CD4-positive, alpha-beta T cell treated with Interleukin-17A for 4 hours (primary cell): ENCODE data around the gene TNNI2.
"Not testable (repeated sequence)": the region's sequence is repeated elsewhere in the genome, so short reads cannot be mapped to it uniquely, and the experiment has no call there.

Source experiments
- DNase-seq: peaks from one replicate; pipeline ENCODE4 v3.0.0-alpha.2; 2020; ENCODE audit warnings: mixed read lengths

Gene TNNI2

DNA sequence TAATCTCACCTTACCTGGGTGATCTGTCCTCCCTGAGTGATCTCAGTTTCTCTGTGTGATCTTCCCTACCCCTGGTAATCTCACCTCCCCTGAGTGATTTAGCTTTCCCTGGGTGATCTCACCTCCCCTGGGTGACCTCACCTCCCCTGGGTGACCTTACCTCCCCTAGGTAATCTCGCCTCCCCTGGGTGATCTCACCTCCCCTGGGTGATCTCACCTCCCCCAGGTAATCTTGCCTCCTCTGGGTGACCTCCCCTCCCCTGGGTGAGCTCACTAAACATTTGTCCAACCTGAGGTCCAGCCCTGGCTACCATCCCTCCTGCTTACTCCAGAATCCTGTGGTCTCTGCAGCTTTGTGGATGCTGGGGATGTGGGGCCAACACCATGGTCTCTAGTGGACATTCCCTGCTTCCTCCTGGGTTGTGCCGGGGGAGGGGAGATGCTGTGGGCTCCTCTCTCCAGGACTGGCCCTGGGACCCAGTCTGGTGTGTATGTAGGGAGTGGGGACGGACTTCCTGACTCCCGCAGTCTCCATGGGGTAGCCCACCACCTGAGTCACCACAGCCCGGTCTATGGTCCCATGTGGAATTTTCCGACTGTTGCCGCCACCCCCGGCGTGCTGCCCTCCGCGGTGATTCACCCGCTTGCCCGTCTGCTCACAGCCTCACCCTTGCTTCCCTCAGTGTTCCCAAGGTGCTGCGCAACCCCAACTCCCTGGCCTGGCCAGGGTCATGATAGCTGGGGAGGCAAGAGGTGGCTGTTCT, 24.0 kb downstream of the TNNI2 start:
- no peak for DNase-seq

DNA sequence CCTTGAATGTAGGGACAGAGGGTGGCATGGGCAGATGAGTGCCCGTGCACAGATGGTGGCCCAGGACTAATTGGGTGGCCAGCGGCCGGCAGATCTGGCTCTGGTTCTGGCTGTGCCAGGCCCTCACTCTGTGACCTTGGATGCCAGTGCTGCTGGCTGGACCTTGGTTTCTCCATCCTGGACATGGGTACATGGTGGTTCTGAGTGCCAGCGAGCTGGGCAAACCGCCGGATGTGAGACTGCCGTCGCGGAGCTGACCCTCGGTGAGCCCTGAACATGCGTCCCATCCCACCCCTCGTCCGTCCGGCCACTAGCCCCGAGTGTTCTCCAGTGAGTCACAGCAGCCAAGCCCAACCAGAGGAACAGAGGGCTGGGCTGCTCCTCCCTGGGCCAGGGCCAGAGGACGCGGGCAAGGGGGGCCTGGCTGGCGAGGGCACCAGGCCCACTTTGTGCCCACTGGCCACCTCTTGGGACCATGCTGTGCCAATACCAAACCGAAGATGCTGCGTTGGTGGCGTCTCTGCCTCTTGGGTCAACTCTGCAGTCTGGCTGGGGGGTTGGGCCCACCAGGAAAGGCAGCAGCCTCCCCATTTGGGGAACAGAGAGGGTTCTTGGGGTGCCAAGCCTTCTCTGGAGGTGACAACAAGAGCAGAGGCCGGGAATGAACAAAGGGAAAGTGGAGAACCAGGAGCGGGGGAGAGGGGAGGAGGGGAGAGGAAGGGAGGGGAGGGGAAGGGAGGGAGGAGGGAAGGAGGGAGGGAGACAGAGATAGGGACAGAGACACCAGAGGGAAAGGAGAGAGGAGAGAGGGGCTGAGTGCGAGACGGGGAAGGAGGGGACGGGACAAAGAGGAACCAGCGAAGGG, 24.8 kb downstream of the TNNI2 start:
- no peak for DNase-seq

DNA sequence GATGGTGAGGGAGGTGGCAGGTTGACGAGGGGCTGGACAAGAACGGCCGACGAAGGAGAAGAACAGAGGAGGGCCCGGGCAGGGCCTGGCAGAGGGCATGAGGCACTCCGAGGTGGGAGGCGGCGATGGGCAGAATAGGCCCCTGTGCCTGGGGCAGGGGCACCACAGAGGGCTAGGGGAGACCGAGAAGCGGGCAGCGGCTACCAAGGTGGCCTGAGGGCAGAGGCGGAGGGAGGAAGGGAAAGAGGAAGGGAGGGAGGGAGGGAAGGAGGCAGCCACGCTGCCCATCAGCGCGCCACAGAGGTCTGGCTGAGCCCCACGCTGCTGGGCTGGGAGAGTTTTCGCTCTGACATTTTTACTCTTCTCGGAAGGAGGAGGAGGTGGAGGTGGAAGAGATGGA, 25.4 kb downstream of the TNNI2 start:
- no peak for DNase-seq

DNA sequence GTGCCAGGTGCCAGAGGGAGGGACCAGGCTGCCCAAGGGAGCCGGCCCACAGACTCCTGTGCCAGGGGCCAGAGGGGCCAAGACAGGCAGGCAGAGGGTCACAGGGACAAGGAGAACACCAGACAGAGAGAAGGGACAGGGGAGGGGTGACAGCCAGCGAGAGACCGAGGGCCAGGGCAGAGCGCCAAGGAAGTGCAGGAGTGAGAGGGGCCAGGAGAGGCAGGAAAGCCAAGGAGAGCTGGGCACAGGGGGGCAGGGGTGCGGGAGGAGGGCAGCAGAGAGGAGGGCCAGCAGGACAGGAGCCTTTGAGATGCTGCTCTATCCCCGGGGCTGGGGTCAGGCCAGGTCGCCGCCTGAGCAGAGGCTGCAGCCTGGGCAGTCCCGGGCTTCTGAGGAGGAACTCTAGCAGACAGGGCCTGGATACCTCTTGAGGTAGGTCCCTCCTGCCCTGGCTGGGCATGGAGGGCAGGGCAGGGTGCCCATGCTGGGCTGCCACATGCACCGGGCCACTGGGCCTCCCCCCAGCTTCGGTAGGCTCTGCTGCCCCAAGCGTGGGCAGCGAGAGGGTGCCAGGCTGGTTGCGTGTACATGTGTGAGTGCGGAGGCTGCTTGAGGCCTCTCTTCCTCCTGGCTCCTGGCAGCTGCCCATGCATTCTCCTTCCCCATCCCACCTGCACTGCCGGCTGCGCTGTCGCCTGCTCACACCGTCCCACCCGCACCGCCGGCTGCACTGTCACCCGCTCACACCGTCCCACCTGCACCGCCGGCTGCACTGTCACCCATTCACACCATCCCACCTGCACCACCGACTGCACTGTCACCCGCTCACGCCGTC, 26.3 kb downstream of the TNNI2 start:
- DNase-seq: no peak

DNA sequence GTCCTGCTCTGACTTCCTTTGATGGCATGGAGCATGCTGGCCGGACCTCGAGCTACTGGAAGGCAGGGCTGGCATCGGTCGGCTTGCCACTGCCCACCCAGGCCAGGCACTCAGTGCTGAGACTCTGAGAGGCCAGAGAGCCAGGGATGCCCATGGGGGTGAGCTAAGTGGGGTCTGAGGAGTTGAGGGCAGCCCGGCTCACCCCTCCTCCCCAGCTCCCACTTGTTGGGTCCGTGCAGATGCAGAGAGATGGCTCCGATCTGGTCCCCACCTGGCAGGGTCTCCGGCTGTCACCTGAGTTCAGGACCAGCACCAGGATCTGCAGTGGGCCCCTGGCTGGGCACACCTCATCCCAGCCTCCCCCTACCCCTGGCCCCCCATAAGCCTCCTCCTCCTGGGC, 27.4 kb downstream of the TNNI2 start:
- DNase-seq: no peak

DNA sequence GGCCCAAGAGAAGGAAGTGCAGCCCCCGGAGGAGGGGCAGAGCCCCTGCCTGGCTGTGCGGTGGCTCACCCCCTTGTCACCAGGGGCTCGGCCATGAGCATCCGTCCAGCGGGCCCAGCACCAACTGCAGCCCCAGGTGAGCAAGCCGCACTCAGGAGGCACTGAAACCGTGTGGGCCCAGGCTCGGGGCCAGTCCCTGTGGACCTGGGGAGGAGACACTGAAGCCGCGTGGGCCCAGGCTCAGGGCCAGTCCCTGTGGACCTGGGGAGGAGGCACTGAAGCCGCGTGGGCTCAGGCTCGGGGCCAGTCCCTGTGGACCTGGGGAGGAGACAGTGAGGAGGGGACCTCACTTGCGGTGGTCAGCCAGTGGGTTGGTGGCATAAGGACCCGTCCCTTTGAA, 28.0 kb downstream of the TNNI2 start:
- no peak for DNase-seq

DNA sequence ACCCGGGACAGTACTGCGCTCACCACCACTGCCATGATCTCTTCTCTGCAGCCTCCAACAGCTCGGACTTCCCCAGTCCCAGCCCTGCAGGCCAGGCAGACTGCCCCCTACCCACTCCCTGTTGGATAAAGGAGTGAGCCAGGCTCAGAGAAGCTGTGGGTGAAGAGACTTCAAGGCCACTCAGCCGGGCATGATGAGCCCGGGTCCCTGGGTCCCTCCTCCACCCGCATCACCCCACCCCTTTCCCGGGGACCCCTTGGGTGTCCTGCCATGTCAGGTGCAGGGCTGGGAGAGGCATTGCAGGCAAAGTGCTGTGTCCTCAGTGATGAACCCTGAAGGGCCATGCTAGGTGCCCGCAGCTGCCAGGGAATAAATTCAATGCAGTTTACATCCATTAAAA, 28.6 kb downstream of the TNNI2 start:
- no peak for DNase-seq

DNA sequence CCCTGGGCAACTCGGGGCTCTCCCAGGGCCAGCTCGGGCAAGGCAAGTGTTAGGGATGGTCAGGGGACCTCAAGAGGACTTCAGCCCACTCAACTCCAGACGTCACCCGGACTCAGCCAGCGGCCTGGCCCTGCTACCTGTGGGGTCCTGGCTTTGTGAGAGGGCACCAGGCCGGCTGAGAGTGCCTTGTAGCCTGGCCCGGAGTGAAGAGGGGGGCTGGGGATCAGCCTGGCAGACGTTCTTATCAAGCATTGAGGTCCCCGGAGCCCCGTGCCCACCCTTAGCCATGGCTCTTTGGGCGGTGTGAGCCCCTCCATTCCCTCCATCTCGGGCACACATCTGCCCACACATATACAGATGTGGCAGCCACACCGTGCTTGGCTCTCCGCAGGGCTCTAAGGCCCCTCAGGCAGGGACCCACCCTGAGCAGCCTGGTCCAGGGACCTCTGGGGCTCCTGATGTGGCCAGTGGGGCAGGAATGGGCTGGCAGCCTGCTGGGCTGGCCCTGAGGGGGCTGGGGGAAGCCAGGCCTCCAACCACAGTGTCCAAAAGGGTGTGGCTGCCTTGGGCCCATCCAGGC, 29.4 kb downstream of the TNNI2 start:
- no peak for DNase-seq

DNA sequence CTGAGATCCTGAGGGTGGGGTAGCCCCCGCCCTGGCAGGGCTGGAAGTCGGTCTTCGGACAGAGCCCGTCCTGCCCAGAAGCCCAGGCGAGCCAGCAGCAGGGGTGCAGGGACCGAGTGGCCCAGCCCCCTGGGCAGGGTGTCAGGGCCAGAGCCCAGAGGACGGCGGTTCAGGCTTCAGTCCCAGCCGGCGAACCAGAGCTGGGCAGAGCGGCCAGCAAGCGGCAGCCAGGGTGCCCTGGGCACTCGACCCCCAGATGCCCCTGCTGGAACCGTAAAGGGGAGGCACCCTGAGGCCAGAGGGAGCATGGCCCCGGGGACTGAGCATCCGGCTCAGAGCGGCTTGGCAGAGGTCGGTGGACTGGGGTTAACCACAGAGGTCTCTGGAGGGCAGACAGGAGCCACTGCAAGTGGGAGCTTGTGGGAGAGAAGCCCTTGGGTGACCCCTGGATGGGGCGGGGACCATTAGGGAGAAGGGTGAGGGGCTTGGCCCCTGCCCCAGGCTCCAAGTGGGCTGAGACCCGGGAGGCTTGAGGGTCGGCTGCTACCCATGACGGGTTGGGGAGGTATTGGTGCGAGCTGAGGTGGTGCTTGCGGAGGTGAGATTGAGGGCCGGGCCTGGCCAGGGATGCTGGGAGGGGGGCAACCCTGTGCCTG, 30.0 kb downstream of the TNNI2 start:
- DNase-seq: no peak

DNA sequence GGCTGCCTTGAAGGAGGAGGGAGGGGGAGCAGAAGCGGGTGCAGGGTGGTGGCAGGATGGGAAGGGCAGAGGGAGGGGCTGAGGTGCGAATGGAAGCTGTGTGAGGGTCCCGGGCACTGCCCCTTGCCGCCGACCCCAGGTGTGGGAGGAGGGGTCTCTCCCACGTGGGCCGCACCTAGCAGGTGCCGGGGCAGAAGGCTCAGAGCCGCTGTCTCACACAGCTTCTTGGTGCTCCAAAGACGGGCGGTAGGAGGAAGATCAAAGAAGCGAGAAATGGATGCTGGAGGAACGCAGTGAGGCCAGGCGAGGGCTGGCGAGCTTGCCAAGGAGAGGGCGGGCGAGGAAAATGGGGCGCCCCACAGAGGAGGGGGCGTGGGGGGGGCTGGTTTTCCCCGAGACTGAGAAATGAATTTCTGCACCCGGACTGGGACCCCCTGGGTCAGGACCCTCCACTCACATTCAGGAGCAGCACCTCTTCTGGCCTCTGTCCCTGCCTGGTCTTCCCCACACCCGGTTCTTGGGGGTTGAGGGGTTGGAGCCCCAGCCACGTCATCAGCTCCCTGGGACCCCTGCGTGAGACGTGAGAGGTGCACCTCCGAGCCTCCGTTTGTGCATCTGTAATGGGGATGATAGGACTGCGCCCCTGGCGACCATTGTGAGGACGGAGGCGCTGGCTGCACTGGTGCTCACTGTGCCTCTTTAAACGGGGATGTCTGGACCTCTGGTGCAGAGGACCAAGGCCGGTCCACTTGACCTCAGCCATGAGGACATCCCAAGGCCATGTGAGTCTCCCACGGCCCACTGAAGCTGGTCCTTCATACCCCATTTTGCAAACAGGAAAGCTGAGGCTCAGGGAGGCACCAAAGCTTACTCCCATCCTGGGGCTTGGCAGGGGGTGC, 30.9 kb downstream of the TNNI2 start:
- no peak for DNase-seq

DNA sequence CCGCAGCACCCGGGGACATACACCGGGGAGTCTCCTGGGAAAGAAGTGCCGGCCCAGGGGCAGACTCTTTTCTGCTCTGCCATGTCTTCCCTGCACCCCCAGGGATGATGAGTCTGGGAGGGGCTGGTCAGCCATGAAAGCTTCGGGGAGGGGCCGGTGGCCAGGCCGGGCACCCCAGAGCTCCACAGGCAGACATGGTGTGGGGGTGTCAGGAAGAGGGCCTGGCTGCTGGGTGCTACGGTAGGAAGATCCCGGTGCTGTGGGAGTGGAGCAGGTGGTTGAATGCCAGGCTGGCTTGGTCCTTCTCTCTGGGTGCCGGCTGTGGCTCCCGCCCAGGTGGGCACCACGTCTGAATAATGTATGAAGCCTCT, 31.5 kb downstream of the TNNI2 start:
- DNase-seq: no peak

DNA sequence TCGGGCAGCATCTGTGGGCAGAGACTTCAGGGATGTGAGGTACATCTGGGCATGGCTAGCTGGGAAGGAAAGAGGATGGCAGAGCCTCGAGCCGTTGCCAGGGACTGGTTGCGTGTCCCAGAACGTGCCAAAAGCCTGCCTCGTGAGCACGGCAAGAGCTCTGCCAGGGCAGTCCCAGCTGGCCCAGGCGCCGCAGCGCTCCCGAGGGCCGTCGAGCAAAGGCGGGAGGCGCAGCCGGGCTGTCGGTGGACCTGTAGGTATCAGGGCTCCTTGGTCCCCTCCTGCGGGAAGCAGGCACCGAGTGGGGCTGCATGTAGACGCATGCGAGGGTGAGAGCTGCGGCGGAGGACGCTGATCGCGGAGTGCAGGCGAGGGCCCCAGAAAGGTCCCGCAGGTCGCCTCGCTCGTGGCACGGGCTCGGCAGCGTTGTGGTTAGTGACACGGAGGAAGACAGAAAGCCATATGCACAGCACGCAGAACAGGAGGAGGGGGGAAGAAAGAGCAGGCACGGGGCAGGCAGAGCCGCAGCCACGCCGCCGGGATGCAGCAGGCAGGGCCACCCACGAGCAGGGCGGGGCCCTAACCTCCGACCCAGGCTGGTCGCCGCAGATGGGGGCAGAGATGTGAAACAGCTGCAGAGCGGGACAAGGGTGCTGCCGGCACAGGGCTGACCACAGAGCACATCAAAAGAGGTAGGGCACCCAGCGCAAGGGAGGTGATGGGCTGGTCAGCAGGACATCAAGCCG, 32.1 kb downstream of the TNNI2 start:
- DNase-seq: peak; percentile 66

DNA sequence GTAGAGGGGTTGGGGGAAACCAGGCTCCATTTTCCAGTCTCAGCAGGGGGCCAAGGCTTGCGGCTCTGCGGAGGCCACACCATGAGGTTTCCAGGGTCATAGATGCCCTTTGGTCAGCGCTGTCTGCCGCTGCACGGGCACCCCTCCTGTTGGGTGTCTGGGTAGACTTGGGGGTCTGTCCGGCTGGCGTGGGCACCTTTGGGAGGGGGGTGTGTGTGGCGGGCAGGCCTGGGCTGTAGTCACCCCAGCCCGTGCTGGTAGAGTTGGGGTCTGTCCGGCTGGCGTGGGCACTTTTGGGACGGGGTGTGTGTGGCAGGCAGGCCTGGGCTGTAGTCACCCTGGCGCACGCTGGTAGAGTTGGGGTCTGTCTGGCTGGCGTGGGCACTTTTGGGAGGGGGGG, 32.8 kb downstream of the TNNI2 start:
- DNase-seq: peak; percentile 2

DNA sequence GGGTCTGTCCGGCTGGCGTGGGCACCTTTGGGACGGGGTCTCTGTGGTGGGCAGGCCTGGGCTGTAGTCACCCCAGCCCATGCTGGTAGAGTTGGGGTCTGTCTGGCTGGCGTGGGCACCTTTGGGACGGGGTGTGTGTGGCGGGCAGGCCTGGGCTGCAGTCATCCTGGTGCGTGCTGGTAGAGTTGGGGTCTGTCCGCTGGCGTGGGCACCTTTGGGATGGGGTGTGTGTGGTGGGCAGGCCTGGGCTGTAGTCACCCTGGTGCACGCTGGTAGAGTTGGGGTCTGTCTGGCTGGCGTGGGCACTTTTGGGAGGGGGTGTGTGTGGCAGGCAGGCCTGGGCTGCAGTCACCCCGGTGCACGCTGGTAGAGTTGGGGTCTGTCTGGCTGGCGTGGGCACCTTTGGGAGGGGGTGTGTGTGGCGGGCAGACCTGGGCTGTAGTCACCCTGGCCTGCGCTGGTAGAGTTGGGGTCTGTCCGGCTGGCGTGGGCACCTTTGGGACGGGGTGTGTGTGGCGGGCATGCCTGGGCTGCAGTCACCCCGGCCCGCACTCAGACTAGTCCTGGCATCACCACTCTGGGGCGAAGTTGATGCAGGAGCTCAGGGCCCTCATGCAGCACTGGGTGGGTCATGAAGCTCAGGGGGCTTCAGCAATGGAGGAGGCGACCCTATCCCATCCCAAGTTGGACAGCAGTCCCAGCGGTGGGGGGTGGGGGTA, 33.6 kb downstream of the TNNI2 start:
- DNase-seq: peak; percentile 2

DNA sequence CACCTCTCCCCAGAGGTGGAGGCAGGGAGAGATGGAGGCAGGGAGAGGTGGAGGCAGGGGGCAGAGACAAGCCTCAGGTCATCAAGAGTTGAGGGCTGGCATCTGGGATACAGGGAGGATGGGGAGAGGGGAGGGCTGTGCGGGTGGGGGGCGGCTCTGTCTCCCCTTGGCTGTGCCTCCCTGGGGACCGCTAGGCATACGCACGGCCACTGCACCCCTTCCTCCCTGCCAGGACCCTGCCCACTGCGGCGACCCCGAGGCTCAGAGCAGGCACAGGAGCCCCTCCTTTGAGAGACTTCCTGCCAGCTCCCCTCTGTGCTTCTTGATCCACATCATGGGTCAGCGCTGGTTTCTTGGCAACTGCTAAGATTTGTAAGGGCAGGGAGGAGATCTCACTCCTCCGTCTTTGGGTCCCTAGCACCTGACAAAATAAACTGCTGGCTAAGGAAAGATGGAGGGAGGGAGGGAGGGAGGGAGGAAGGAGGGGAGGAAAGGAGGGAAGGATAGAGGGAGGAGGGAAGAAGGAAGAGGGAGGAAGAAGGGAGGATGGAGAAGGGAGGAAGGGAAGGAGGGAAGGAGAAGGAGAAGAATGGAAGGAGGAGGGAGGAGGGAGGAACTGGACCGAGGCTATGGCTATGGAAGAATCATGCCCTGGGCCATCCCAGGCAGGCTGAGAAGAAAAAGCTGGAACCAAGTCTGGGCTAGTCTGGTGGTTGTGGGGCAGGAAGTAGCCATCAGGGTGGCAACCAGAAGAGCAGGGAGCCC, 34.4 kb downstream of the TNNI2 start:
- DNase-seq: no peak

DNA sequence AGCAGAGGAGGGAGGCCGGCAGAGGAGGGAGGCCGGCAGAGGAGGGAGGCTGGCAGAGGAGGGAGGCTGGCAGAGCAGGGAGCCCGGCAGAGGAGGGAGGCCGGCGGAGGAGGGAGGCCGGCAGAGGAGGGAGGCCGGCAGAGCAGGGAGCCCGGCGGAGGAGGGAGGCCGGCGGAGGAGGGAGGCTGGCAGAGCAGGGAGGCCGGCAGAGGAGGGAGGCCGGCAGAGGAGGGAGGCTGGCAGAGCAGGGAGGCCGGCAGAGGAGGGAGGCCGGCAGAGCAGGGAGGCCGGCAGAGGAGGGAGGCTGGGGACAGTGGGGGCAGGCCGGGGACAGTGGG, 35.0 kb downstream of the TNNI2 start:
- not testable (repeated sequence) for DNase-seq

DNA sequence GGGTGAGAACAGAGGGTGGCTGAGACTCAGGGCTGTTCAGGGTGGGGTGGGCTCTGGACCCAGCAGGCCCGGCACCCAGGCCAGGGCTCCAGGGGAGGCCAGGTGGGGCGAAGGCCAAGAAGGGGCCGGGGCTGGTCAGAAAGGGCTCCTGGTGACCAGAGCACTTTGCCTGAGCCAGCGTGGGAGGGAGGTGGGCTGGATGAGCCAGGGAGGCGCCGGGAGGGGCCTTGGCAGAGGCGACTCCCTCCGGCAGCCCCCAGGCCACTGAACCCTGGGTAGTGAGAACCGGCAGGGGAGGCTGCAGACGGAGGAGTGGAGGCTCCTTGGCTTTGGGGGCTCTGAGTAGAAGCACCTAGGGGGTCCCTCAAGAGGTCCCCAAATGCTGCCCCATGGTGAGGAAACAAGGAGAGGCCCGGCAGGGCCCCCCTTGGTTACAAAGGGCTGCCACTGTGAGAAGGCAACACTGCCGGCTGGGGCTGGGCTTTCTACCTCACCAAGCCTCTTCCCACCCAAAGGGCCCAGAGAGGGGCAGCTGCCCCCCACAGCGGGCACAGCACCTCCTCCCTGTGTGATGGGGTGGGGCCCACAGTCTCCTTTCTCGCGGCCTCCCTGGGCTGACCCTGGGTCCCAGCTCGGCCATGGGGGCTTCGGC, 35.8 kb downstream of the TNNI2 start:
- DNase-seq: not testable (repeated sequence)

DNA sequence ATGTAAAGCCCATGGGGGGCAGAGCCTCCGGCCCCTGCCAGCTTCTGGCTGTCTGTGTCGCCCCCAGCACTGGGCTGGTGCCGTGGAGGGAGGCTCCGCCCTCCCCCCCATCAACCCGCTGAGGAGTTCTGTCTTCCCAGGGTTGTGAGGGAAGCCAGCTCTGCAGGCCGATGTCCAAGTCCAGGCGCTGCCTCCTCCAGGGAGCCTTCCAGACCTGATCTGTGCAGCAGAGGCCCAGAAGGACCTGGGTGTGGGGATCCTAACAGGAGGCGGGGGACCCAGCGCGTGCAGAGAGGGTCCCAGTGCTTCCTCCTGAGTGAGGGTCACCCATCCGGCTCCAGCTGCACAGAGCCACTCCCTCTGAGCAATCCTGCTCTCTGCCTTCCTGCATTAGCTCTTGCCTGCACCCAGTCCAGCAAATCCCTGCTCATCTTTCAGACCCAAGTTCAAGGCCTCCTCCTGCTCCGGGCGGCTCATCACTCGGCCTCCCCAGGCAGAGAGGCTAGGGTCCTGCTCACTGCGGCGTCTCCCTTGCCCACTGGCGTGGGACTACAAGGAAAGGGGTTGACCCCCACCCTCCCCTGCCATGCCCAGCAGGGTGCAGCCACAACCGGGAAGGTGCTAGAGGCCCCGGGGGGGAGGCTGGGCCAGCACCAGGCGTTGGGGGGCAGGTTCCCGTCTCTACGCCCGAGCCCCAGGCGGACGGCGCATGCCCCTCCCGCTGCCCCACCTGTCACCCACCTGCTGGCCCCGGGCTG, 36.5 kb downstream of the TNNI2 start:
- no peak for DNase-seq
